H1 (cell line): Measurements from ENCODE around the gene TMTC2. TPM values are rescaled to one million over a fixed set of nuclear protein-coding genes. Genes with fewer than 3 reads are reported as not detected.

ENCODE experiments used
- CTCF ChIA-PET: fragments of 300-600 bp; sonication (Branson Sonifier 250); formaldehyde crosslinking; loops from one replicate; lab custom pipeline; 2021; ENCODE audit not compliant: partially characterized antibody; lab: Charles Lee
- POLR2A ChIA-PET: fragments of 300-600 bp; sonication (Branson Sonifier 250); formaldehyde crosslinking; loops from one replicate; lab custom pipeline; 2021; ENCODE audit warnings: inconsistent platforms; ENCODE audit not compliant: partially characterized antibody; lab: Charles Lee
- DNase-seq, 2 experiments: peaks; one replicate each; pipeline versions ENCODE4 v3.0.0 to v3.0.0-alpha.2; 2010 to 2022; ENCODE audit warnings: low spot score in 2 of 2, low read depth in 1 of 2, mixed read lengths in 1 of 2
- FAIRE-seq: peaks from 2 replicates; lab custom pipeline; 2011; peaks lifted over from hg19 to GRCh38; lab: Jason Lieb, UNC
- H2AFZ ChIP-seq: 2 replicates; pipeline ENCODE4 v1.8.1; 2012; ENCODE audit warnings: low read length, inconsistent platforms
- H2AK5ac ChIP-seq: 2 replicates; pipeline ENCODE4 v1.6.1; 2013; ENCODE audit warnings: low read depth, low read length
- H2BK120ac ChIP-seq: replicated peaks from 2 replicates; pipeline ENCODE3; 2013; ENCODE audit warnings: low read depth, low read length, inconsistent platforms
- H2BK12ac ChIP-seq: 2 replicates; pipeline ENCODE4 v1.6.1; 2013; ENCODE audit warnings: low read depth, low read length
- H2BK15ac ChIP-seq: 2 replicates; pipeline ENCODE4 v1.6.1; 2013; ENCODE audit warnings: low read length
- H2BK20ac ChIP-seq: 2 replicates; pipeline ENCODE4 v1.6.1; 2013; ENCODE audit warnings: low read length
- H2BK5ac ChIP-seq: 2 replicates; pipeline ENCODE4 v1.6.1; 2013; ENCODE audit warnings: low read depth, low read length
- H3K14ac ChIP-seq: 2 replicates; pipeline ENCODE4 v1.6.1; 2013; ENCODE audit warnings: inconsistent platforms; ENCODE audit not compliant: insufficient read length
- H3K18ac ChIP-seq: 2 replicates; pipeline ENCODE4 v1.6.1; 2013; ENCODE audit warnings: low read length; ENCODE audit errors: extremely low read depth
- H3K23ac ChIP-seq: 2 replicates; pipeline ENCODE4 v1.6.1; 2013; ENCODE audit warnings: inconsistent platforms; ENCODE audit not compliant: insufficient read length
- H3K23me2 ChIP-seq: 2 replicates; pipeline ENCODE4 v1.6.1; 2013; ENCODE audit warnings: low read depth, low read length
- H3K27ac ChIP-seq: 2 replicates; pipeline ENCODE4 v1.6.1; 2011; ENCODE audit warnings: low read depth, low read length, inconsistent platforms
- H3K27me3 ChIP-seq, 4 experiments: replicated peaks in 1 of 4; 1 replicate in 1 of 4; 2 replicates in 3 of 4; pipeline versions ENCODE4 v1.6.1 to v1.8.1; 2011 to 2013; ENCODE audit warnings: low read length in 3 of 4, mild to moderate bottlenecking in 3 of 4, inconsistent platforms in 2 of 4, mixed read lengths in 2 of 4, moderate library complexity in 1 of 4; ENCODE audit not compliant: control insufficient read depth in 3 of 4, insufficient read depth in 3 of 4; ENCODE audit errors: extremely low read depth in 1 of 4
- H3K36me3 ChIP-seq, 4 experiments: 2 replicates each; pipeline versions ENCODE4 v1.6.1 to v1.8.1; 2011 to 2013; ENCODE audit warnings: mild to moderate bottlenecking in 4 of 4, low read length in 3 of 4, moderate library complexity in 2 of 4, control low read depth in 1 of 4, inconsistent platforms in 1 of 4; ENCODE audit not compliant: insufficient read depth in 4 of 4, control insufficient read depth in 2 of 4
- H3K4ac ChIP-seq: replicated peaks from 2 replicates; pipeline ENCODE3; 2013; ENCODE audit warnings: low read length, low read depth, mixed read lengths, inconsistent platforms; ENCODE audit not compliant: insufficient read length
- H3K4me1 ChIP-seq, 4 experiments: replicated peaks in 1 of 4; 1 replicate in 1 of 4; 2 replicates in 3 of 4; pipeline versions ENCODE4 v1.6.1 to v1.8.1; 2011 to 2013; ENCODE audit warnings: low read length in 3 of 4, inconsistent platforms in 2 of 4, mixed read lengths in 1 of 4; ENCODE audit not compliant: insufficient read depth in 4 of 4, control insufficient read depth in 3 of 4
- H3K4me2 ChIP-seq, 2 experiments: 2 replicates each; pipeline versions ENCODE4 v1.6.1 to v1.8.1; 2011 to 2013; ENCODE audit warnings: low read depth in 2 of 2, low read length in 2 of 2, control low read depth in 1 of 2, inconsistent platforms in 1 of 2, mild to moderate bottlenecking in 1 of 2; ENCODE audit not compliant: insufficient read depth in 1 of 2
- H3K4me3 ChIP-seq, 4 experiments: fragments of 200-600, 300-600 bp in 1 of 4; sonication (generic), shearing (Covaris generic), sonication (Bioruptor Twin) in 1 of 4; 2 replicates each; pipeline versions ENCODE4 v1.5.1 to v1.8.1; 2011 to 2016; ENCODE audit warnings: low read length in 4 of 4, low read depth in 3 of 4, control low read depth in 2 of 4, inconsistent platforms in 2 of 4, mild to moderate bottlenecking in 2 of 4, mixed read lengths in 1 of 4, moderate library complexity in 1 of 4; ENCODE audit not compliant: insufficient read depth in 2 of 4; ENCODE audit errors: extremely low read depth in 1 of 4
- H3K56ac ChIP-seq: replicated peaks from 2 replicates; pipeline ENCODE3; 2013; ENCODE audit warnings: low read depth, mild to moderate bottlenecking, mixed read lengths, low read length, inconsistent platforms; ENCODE audit not compliant: insufficient read length
- H3K79me1 ChIP-seq: 2 replicates; pipeline ENCODE4 v1.6.1; 2013; ENCODE audit warnings: low read depth, low read length, control low read depth
- H3K79me2 ChIP-seq, 2 experiments: 2 replicates each; pipeline versions ENCODE4 v1.6.1 to v1.8.1; 2012 to 2013; ENCODE audit warnings: low read length in 2 of 2, mild to moderate bottlenecking in 2 of 2, inconsistent platforms in 1 of 2; ENCODE audit not compliant: insufficient read depth in 2 of 2, control insufficient read depth in 1 of 2
- H3K9ac ChIP-seq, 4 experiments: replicated peaks in 1 of 4; 1 replicate in 1 of 4; 2 replicates in 3 of 4; pipeline versions ENCODE4 v1.6.1 to v1.8.1; 2011 to 2013; ENCODE audit warnings: low read depth in 3 of 4, low read length in 3 of 4, control low read depth in 2 of 4, mild to moderate bottlenecking in 2 of 4, moderate library complexity in 2 of 4, inconsistent platforms in 1 of 4; ENCODE audit errors: extremely low read depth in 1 of 4
- H3K9me3 ChIP-seq, 2 experiments: 2 replicates each; pipeline versions ENCODE4 v1.6.1 to v1.8.1; 2012 to 2013; ENCODE audit warnings: mild to moderate bottlenecking in 2 of 2, moderate library complexity in 2 of 2, control low read depth in 1 of 2, inconsistent platforms in 1 of 2, low read depth in 1 of 2, low read length in 1 of 2, mixed read lengths in 1 of 2; ENCODE audit not compliant: insufficient read depth in 2 of 2
- H4K20me1 ChIP-seq, 2 experiments: replicated peaks in 1 of 2; 2 replicates each; pipeline versions ENCODE3 to v1.8.1; 2011 to 2013; ENCODE audit warnings: inconsistent platforms in 2 of 2, low read length in 2 of 2, mild to moderate bottlenecking in 1 of 2; ENCODE audit not compliant: insufficient read depth in 2 of 2, control insufficient read depth in 1 of 2
- H4K5ac ChIP-seq: 2 replicates; pipeline ENCODE4 v1.6.1; 2013; ENCODE audit warnings: low read length, low read depth, mixed read lengths, inconsistent platforms; ENCODE audit not compliant: insufficient read length
- H4K8ac ChIP-seq: 2 replicates; pipeline ENCODE4 v1.8.0; 2013; ENCODE audit warnings: mild to moderate bottlenecking, moderate library complexity, low read length, inconsistent platforms; ENCODE audit not compliant: insufficient read depth; ENCODE audit errors: extremely low read depth
- H4K91ac ChIP-seq: replicated peaks from 2 replicates; pipeline ENCODE3; 2013; ENCODE audit warnings: low read length, mixed read lengths, inconsistent platforms; ENCODE audit not compliant: insufficient read length
- CHD1 ChIP-seq: IDR thresholded peaks from 2 replicates; pipeline ENCODE4 v1.6.1; 2012; ENCODE audit warnings: low read depth, low read length, improper control_type of control experiment
- CHD2 ChIP-seq: IDR thresholded peaks from 2 replicates; pipeline ENCODE4 v1.6.1; 2012; ENCODE audit warnings: low read length, improper control_type of control experiment
- CTBP2 ChIP-seq: IDR thresholded peaks from 2 replicates; pipeline ENCODE4 v1.7.0; 2011; ENCODE audit warnings: borderline replicate concordance, mild to moderate bottlenecking, moderate library complexity, mixed read lengths, low read length; ENCODE audit not compliant: insufficient read depth, insufficient read length
- EZH2 ChIP-seq: fragments of 200-600 bp; sonication (generic); IDR thresholded peaks from 2 replicates; pipeline ENCODE4 v1.7.1; 2012; ENCODE audit warnings: low read depth, mild to moderate bottlenecking, moderate library complexity, low read length, inconsistent platforms; ENCODE audit not compliant: severe bottlenecking
- FOSL1 ChIP-seq: IDR thresholded peaks from 2 replicates; pipeline ENCODE4 v1.6.1; 2011; ENCODE audit warnings: mild to moderate bottlenecking, low read depth, low read length, moderate library complexity; ENCODE audit not compliant: insufficient read depth
- HDAC2 ChIP-seq, 2 experiments: fragments of 300-600 bp in 1 of 2; sonication (generic) in 1 of 2; IDR thresholded peaks; 2 replicates each; pipeline ENCODE4 v1.6.1; 2011 to 2012; ENCODE audit warnings: low read depth in 2 of 2, low read length in 2 of 2, mild to moderate bottlenecking in 2 of 2, moderate library complexity in 2 of 2, borderline replicate concordance in 1 of 2, inconsistent platforms in 1 of 2
- MAX ChIP-seq: IDR thresholded peaks from 2 replicates; pipeline ENCODE4 v1.6.1; 2012; ENCODE audit warnings: inconsistent platforms
- POU5F1 ChIP-seq: IDR thresholded peaks from 2 replicates; pipeline ENCODE4 v1.6.1; 2011; ENCODE audit warnings: low read depth, mild to moderate bottlenecking, low read length, moderate library complexity
- RAD21 ChIP-seq, 2 experiments: IDR thresholded peaks in 1 of 2; conservative IDR thresholded peaks in 1 of 2; 2 replicates each; pipeline ENCODE4 v1.6.1; 2011; ENCODE audit warnings: low read depth in 2 of 2, low read length in 2 of 2, improper control_type of control experiment in 1 of 2, inconsistent platforms in 1 of 2, mild to moderate bottlenecking in 1 of 2, moderate library complexity in 1 of 2
- RFX5 ChIP-seq: IDR thresholded peaks from 2 replicates; pipeline ENCODE4 v1.6.1; 2011; ENCODE audit warnings: low read depth, low read length, improper control_type of control experiment, borderline replicate concordance
- SP1 ChIP-seq: IDR thresholded peaks from 2 replicates; pipeline ENCODE4 v1.6.1; 2011; ENCODE audit warnings: low read depth, low read length
- SP2 ChIP-seq: IDR thresholded peaks from 2 replicates; pipeline ENCODE4 v1.6.1; 2012; ENCODE audit warnings: mild to moderate bottlenecking, low read length, inconsistent platforms
- SUZ12 ChIP-seq: fragments of 200-600 bp; sonication (generic); IDR thresholded peaks from 2 replicates; pipeline ENCODE4 v1.6.1; 2012; ENCODE audit warnings: mild to moderate bottlenecking, inconsistent platforms, low read length, moderate library complexity, mixed read lengths
- YY1 ChIP-seq: IDR thresholded peaks from 2 replicates; pipeline ENCODE4 v1.6.1; 2011; ENCODE audit warnings: low read depth, mild to moderate bottlenecking, low read length
- WGBS, 2 experiments: shearing (Covaris generic) in 1 of 2; methylation state at CpG; one replicate each; pipeline versions ENCODE4 v1.1.6 to v1.1.7; 2013 to 2015; ENCODE audit warnings: low lambda C conversion rate in 2 of 2, mixed read lengths in 2 of 2, inconsistent platforms in 1 of 2, low coverage in 1 of 2, missing lambda C conversion rate in 1 of 2; ENCODE audit not compliant: insufficient replicate concordance in 2 of 2, insufficient coverage in 1 of 2, insufficient read length in 1 of 2; ENCODE audit errors: extremely low coverage in 1 of 2, missing lambda C conversion rate in 1 of 2; 5-methylcytosine and 5-hydroxymethylcytosine counted together
- polyA plus RNA-seq, 7 experiments: library from polyadenylated mRNA; depleted of rRNA in 3 of 7; stranded (reverse) in 5 of 7; unstranded in 2 of 7; fragments of >200 nt in 5 of 7; fragments of 200-250 nt in 2 of 7; gene quantifications; 1 replicate in 5 of 7; 2 replicates in 1 of 7; 4 replicates in 1 of 7; pipeline versions ENCODE4 v1.2.1 to v1.2.3, GENCODE V29; 2011 to 2013; ENCODE audit warnings: missing spikeins in 2 of 7, mixed read lengths in 2 of 7
- total RNA-seq: library from RNA; stranded (reverse); fragmentation: NEBNext Ultra II Directional; extraction: Animal tissue kit (Norgen Biotek cat#: 25700); gene quantifications from 2 replicates; pipeline ENCODE4 v1.2.1, GENCODE V29; 2021

TMTC2 gene
- total and polyA plus RNA-seq, 2 of the 8 experiments (the other 6 are each of a cell fraction or from before 2014, with no cell fraction given) = 2.3 to 3.9 TPM

DNA sequence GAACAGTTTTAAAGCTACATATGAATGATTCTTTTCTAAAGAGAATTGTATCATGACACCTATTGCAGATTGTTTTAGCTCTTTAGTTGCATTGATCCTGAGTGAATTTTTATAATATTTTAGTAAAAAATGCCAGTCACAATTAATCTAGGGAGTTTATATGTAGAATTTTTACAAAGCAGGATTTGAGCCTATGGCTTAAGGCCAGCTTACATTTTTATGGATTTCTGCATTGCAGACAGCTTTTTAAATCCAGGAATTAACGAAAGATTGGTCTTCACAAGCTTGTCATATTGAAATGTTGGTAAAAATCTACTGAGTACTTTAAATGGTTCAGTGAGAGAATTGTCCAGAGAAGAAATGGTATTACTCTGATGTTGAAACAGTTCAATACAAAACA, 358.0 kb downstream of the TMTC2 start:
- FAIRE-seq = no peak
- Histone ChIP-seq H2BK20ac (no peak overlapping the region), H2BK15ac (no peak overlapping the region), H4K91ac (no peak overlapping the region), H3K14ac (no peak overlapping the region), H3K4me3 (no peak overlapping the region), H4K8ac (no peak overlapping the region), H3K27ac (no peak overlapping the region), H2BK120ac (no peak overlapping the region), H3K18ac (no peak overlapping the region), H3K27me3 (peaks cover 0 to 1% (median 0%) of the 10 kb centered on the region in 4 experiments; a peak in 1 of 7 replicates), H4K5ac (no peak overlapping the region), H3K4ac (no peak overlapping the region), H2AK5ac (no peak overlapping the region), H2BK5ac (no peak overlapping the region), H3K79me2 (no peaks in the 10 kb centered on the region), H3K4me1 (peaks cover 2 to 8% (median 5%) of the 10 kb centered on the region in 4 experiments; a peak in 4 of 7 replicates), H3K9ac (no peak overlapping the region), H3K56ac (no peak overlapping the region), H3K4me2 (no peak overlapping the region), H4K20me1 (no peaks in the 10 kb centered on the region), H2AFZ (no peak overlapping the region), H3K23ac (no peak overlapping the region), H3K9me3 (no peaks in the 10 kb centered on the region), H3K36me3 (no peaks in the 10 kb centered on the region), H2BK12ac (no peak overlapping the region), H3K79me1 (no peaks in the 10 kb centered on the region), H3K23me2 (no peaks in the 10 kb centered on the region)
- ChIA-PET POLR2A (no interaction called here), CTCF (interaction anchor here (1.3 to 1.9 kb wide), 2 partner anchors 345 to 359 kb away, joined by 3 to 4 read pairs; no protein-coding TSS in a partner anchor)
- DNase-seq = no peak
- 88% methylated on average over 1 of the region's 1 CpG; no CpG with 5 or more reads in 1 of the 2 experiments for WGBS, 2 experiments
- TF ChIP-seq CTBP2 (no peak), SP1 (no peak), YY1 (no peak), RFX5 (no peak), RAD21 (IDR thresholded peaks at IDR 0.05 in 1 of 2, conservative IDR thresholded peaks at IDR 0.05 in 1 of 2; ENCODE audit: low read depth in 2 of 2, low read length in 2 of 2) (no peak), POU5F1 (no peak), CHD2 (no peak), MAX (no peak), EZH2 (no peak), CHD1 (no peak), SUZ12 (no peak), SP2 (no peak), FOSL1 (no peak), HDAC2 (IDR thresholded peaks at IDR 0.05; ENCODE audit: borderline replicate concordance in 1 of 2, low read depth in 2 of 2, low read length in 2 of 2) (no peak)
